GF-D8 (cell line): Measurements from ENCODE around the gene AP5Z1.

Experiments used
- DNase-seq: peaks from one replicate; lab custom pipeline; 2025; lab: John Stamatoyannopoulos, UW

Gene AP5Z1

DNA sequence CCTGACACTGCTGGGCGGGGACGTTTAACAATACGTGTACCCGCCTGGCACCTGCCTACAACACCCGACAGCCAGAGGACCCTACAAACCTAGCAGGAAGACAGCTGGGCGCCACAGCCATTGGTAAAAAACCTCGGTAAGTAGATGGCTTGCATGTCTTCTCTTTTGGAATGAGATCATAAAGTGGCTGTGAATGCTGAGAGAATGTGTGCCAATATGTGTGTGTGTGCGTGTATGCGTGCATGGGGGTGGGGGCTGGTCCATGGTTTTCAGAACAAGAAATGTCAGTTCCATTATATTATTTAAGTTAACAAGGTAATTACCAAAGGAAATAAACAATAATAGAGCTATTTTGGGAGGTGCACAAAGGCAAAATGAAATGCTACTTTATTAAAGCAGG is 47.3 kb downstream of the AP5Z1 start:
- no peak for DNase-seq

DNA sequence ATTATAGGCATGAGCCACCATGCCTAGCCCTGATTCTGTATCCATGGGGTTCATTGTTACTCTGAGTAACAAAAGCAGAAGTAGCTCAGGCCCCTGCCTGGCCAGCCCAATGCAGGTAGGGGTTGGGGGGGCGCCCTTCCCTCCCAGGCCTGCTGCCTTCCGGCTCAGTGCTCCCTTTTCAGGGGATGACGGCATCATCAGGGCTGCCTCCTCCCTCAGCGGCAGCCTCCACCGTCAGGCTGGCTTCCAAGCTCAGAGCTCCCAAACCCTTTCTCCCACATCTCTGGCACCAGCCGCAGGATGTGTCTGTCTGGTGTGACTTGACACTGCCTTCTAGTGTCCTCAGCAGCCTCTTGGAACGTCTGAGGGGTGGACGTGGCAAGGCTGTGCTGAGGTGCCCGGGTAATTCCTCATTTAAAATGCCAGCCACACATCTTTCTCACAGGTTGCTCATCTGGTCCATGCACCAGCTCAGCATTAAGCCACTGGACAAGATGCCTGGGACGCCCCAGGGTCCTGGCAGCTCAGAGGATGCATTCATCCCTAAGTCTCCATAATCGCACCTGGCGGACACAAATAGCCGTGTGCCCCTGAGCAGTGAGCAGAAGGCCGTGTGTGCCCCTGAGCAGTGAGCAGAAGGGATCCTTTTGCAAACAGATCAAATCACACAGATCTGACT is 48.2 kb downstream of the AP5Z1 start:
- DNase-seq: no peak

DNA sequence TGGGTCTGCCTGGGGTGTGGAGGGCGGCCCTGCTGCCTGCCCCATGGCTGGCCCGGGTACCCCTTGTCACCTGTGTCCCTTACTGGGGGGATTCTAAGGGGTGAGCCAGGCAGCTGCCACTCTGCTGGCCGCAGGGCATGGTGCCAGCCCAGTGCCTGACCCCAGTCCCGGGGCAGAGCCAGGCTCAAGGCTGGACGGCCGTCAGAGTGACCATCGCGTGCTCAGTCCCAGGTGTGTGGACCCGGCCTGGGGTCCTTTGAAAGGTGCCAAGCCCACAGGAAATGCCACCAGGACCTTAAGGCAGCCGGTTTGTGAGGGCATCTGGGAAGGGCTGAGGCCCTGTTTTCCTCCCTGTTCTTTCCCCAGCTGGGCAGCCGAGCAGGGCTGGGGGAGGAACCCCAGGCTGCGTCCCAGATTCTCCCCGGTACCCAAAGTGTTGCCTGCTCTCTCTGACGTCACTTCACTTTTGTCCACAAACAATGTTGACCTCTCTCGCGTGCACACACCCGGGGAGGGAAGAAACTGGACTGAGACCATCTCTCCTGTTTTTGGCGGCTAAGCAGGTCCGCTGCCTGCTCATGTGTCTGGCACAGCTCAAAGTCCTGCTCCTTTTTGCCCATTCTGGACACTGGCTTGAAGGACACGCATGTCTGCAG is 48.8 kb downstream of the AP5Z1 start:
- DNase-seq: no peak

DNA sequence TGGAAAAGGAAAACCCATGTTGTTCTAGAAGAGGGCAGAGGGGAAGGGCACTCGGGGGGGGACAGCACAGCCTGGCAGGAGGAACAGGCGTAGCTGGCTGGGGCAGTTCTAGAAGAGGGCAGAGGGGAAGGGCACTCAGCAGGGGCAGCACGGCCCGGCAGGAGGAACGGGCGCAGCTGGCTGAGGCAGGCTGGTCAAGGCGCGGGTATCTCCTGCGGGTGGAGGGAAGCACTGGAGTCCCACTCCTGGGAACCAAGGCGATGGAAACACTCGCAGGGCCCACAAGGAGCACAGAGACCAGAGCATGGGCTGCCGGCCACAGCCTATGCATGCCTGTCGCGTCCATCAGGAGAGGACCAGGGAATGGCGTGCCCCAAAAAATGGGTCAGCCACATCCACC is 49.7 kb downstream of the AP5Z1 start:
- DNase-seq: no peak

DNA sequence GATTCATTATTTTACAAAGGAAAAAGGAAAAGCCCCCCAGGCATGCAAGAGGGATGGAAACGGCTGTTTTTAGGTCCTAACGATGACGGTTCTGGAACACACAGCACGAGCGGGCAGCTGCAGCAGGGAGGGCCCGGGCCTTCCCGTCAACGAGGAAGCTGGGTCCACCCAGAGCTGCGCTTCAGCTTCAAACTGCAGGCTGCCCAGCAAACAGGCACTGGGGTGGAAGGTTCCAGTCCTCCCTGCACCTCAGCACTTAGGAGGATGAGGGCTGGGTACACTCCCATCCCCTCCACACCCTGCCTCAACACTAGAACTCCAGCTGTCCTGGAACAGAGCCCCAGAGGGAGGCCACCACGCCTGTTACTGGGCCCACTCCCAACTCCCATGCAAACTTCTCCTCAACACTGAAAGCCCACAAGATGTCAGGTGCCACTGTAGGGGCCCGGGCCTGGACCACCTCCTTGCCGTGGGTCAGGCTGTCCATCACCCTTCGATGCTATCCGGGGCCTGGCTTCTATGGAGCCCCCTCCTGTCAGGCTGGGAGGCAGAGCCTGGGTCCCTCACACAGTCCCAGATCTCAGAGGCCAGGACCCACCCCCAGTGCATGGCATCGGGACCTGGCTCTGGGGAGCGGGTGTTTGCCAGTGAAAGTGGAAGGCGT is 53.4 kb downstream of the AP5Z1 start:
- DNase-seq: no peak

DNA sequence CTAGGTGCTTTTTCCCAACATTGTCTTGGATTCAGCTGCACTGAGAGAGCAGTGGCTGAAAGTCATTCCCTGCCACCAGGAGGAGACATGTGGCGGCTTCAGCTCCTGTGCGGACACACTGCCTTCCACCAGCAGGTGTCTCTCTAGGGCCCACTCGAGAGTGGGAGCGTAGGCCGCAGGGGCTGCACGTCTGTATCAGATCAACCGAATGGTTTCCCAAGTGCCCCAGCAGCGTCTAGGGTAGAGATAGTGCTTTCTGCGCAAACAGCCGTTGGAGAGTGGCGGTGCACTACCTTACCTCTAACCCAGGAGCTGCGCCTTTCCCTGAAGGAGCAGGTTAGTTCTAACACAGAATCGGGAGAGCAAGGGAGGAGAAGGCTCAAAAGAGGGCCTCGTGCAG is 54.8 kb downstream of the AP5Z1 start:
- no peak for DNase-seq

DNA sequence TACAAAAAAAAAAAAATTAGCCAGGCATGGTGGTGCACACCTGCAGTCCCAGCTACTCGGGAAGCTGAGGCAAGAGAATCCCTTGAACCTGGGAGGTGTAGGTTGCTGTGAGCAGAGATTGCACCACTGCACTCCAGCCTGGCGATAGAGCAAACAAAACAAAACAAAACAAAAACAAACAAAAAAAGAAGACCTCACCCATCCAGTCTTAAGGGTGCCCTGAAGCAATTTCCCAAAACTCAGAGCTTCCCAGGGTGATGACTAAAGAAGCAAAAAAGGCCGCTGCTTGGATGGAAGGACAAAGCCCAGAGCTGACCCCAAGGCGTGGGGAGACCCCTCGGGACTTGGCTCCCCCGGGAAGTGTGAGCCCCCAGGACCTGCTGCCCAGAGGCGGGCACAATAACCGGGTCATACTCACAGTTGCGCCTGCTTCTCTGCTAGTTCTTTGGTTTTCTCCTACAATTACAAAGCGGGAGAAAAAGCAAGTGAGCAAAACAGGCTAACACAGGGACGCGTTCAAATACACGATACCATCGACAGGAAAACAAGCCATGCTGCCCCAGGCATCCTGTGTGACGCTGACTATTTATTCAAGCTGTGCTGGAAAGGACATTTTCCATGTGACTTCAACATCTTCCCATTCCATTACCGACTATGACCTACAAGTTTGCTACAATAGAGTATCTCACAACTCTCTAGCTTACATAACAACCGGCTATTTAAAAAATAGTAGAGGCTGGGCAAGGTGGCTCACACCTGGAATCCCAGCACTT is 56.5 kb downstream of the AP5Z1 start:
- DNase-seq: no peak

DNA sequence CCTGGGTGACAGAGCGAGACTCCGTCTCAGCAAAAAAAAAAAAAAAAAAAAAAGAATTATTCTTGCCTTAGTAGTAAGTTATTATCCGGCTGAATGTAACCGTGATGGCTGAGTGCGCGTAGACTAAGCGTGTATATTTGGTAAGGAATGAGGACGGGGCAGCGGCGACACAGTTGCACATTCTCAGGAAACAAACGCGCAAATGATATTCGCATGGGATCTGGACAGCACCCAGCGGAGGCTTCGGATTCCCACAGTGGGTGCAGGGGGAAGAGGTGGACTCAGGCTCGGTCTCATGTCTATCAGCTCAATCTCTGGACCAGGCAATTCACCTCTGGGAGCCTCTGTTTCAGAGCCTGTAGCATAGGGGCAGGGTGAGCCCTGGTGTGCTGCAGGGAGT is 57.3 kb downstream of the AP5Z1 start:
- DNase-seq: no peak

DNA sequence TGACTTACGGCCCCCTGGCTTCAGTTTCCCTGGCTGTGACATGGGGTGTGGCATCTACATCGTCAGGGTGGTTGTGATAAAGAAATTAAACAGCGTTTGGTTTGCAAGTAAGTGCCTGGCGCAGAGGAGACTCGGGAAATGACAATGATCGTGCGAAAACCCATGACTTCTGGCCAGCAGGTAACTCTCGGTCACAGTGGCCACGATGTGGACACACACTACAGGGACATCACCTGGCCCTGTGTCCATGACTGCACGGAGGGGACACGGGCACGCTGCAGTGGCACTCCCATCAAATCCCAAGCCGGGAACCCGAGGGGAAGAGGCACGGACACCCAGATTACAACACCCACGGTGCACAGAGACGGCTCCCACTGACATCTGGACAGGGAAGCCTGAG is 57.8 kb downstream of the AP5Z1 start:
- no peak for DNase-seq

DNA sequence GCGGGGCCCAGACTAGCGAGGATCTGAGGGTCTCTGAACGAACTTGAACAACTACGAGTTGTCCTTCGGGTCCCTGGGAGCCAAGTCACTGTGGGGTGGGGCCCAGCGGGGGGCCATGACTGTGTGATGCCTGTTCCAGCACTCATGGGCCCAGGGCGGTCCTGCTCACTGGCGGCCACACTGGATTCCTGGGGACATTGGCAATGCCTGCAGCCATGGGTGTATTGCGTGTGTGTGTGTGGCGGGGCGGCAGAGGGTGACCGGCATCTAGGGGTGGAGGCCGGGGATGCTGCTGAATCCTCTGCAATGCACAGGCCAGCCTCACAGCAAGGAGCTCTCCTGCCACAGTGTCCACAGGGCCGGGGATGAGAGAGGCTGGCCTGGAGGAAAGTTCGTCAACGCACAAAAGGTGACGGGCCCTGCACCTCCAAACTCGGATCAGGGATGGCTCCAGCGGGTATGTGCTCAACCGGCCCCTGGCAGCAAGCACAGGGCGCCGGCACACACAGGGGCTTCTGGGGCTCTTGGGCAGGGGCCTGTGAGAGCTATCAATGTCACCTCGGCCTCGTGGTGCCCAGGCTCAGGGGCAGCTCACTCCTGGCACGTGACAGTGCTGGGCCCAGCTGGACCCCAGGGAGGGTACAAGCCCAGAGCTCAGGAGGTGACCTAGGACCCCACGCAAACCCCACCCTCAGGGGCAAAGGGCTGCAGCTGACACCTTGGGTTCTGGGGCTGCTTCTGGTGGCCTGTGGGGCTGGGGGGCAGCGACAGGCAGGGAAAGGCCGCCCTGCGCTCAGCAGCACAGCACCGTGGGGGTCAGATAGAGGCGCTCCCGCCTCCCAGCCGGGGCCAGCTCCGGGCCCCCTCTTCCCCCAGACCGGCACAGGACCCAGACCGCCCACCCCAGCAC is 58.5 kb downstream of the AP5Z1 start:
- DNase-seq: no peak

DNA sequence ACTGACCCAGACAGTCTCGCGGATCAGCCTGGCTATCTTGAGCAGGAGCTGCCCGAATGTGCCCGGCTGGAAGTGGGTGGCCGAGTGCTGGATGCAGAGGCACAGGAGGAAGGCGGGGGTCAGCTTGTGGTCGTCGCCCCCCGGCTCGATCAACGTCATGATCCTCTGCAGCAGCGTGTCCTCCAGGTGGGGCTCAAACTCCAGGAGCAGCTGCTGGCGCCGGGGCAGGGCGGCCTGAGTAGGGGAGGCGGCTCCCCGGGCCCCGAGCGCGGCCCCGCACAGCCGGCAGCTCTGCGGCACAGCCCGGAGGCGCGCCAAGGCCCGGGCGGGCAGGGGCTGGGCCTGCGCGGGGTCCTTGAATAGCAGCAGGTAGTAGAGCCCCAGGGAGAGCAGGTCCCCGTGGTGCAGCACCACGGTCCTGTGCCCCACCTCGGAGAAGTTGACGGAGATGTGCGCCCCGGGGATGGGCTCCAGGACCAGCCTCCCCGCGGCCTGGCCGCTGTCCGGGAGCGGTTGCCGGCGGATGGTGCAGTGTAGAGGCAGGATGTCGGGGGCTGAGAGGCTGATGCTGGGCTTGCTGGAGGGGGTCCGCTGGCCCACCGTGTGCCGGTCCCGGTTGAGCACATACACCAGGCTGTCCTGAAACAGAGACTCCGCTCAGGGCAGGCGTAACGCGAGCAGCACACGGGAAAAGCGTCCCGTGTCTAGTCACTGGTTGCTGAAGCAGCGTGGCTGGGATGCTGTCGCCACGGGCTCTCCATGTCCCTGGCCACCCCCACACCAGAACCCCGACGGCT is 59.4 kb downstream of the AP5Z1 start:
- no peak for DNase-seq

DNA sequence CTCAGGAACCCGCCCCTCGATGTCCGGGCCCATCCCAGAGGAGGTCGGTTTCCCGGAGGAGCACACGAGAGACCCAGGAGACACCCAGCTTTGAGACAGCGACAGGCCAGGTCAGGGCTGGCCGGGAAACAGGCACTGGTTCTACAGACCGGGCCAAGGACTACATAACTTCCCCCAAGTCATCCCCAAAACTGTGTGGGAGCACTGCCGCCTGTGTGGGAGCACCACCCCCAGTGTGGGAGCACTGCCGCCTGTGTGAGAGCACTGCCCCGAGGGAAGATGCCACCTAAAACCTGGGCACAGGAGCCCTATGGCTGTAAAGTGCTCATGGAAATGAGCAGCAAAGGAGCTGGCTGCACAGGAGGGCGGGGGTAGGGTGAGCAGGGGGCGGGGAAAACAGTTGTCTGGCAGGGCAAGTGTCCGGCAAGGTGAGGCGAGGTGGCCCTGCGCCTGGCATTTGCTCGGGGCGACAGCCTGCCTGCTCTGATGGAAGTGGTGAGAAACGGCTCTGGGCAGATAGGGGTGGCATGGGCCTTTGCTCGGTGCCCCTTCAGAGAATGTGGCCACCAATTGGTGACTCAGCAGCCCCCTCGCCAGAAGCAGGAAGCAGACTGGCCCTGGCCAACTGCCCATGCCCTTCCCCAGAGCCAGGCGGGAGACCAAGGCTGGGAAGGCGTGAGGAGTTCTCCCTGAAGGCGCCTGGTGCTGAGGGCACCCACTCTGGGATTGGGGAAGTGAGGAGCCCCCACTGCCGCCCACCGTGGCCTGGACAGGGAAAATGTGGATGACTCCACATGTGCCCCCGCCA is 60.2 kb downstream of the AP5Z1 start:
- DNase-seq: no peak

DNA sequence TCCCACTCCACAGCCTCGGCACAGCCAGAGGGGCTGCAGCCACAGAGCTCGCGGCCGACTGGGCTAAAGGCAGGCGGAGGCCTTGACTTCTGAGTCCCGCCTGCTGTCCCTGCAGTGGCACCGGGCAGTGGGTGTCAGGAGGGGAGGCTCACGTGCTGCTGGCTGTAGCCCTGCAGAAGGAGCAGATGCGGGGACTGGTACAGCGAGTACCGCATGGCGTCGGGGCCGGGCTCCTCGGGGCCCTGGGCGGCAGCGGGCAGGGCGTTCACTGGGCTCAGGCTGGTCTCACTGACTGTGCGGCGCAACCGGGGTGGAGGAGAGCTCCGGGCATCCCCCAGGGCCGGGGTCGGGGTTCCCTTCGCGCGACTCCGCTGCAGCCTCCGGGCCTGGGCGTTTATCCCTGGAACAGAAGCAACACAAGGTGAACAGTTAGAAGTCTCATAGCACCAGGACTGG is 60.8 kb downstream of the AP5Z1 start:
- DNase-seq: no peak

DNA sequence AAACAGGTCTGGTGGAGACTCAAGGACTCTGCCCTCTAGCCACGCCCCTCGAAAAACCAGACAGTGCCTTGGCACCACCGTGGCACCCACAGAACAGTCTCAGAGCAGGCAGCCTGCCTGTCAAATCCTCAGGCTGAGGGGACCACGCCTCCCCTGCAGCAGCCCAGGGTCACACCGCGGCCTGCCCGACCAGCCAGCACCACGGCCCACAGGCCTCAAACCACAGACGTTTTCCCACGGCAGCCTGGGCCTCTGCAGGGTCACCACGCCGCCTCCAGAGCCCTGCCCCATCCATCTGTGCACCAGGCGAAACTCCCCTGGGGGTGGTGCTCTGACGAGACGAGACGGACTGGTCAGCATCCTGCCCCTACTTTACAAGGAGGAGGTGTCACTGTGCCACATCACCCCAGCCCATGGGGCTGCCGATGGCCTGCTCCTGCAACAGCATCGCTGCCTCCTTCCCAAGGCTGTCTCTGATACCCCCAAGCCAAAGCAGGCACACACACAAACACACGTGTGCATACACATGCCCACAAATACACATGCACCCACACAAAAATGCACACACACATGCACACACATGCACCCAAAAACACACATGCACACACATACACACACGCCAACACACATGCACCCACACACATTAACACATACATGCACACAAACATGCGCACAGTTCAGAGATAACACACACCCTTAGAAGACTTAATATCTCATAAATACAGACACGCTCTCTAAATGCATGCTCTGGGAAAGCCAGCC is 61.8 kb downstream of the AP5Z1 start:
- DNase-seq: no peak

DNA sequence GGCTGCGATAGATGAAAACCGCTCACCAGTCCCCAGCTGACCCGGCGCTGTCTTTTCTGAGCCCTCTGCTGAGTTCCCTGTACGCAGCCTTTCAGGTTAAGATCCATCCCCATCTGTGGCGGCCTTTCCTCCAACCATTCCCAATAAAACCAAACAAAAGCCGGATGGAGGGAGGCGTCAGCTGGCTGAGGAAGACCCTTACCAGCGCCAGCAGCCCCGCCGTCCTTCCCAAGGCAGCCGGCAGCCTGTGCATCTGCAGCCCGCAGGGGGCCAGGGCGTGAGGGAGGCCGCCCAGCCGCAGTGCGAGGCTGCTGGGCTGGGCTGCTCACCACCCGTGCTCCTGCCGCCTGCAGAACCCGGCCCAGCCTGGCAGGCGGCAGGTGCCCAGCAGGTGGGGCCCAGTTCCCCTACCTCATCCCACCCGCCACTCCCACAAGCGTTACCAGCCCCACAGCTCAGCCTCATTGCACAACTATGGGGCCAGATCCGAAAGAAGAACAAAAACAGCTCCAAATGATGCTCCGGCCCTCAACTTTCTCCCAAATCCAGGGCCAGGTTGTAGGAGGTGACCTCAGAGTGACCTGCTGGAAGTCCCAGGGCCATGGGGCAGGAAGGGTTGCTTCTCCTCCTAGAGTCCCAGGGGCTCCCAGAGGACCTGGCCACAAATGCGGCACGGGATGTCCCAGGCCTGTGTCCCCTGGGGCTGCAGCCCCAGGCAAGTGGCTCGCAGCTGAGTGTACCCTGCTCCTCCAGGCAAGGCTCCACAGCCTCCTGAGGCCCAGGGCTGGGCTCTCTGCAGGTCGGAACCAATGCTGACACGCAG is 62.6 kb downstream of the AP5Z1 start:
- no peak for DNase-seq

DNA sequence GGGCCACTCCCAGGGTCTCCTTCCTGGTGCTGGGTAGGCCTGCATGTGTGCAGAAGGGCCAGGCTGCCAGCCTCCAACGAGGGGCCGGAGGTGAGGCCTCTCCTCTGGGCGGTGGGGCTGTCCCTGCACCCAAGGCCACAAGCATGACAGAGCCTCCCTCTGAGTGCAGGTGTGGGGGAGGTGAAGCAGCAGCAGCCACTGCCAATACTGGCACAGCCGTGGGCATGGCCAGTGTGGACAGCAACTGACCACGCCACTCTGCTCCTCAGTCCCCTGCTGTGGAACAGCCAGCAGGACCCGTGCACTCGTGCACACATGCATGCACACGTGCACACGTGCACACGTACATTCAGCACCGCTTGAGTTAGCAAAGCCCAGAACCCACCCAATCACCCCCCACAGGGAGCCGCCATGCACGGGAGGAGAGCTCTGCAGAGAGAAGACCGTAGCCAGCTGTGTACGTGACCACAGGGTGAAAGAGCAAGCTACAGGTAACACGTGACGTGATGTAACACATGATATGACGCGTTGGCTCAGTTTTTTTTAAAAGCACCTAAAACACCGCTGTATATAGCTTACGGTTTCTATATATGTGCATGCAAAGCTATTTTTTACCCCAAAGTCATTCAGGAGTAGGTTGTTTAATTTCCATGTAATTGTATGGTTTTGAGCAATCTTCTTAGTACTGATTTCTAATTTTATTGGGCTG is 63.4 kb downstream of the AP5Z1 start:
- DNase-seq: no peak

DNA sequence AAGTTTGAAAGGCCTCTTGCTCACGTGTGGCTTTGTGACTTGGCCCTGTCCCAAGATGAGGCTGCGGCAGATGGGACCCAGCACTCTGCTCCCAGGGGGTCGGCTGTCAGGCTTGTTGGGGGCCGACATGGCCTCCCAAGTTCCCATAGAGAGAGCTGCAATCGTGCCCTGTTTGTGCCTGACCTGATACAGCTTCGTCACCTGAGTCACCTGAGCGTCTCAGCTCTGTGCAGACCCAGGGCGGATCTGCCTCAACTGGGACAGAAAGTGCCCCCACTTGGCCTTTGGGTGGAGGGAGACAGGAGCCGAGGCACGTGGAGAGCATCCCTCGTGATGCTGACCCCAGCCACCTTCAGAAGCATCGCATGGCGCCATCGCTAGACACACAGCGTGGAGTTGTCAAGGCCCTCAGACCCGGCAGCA is 64.7 kb downstream of the AP5Z1 start:
- no peak for DNase-seq
